Keratinocyte (primary cell): ENCODE measurements around the gene BABAM2. TPM values are rescaled to one million over a fixed set of nuclear protein-coding genes. Genes with fewer than 3 reads are reported as not detected.

Source experiments
- DNase-seq: peaks from one replicate; pipeline ENCODE4 v3.0.0-alpha.2; 2011; ENCODE audit warnings: low read depth, missing footprints, low spot score
- FAIRE-seq: peaks from 2 replicates; lab custom pipeline; 2011; peaks lifted over from hg19 to GRCh38; lab: Jason Lieb, UNC
- H2AFZ ChIP-seq: 2 replicates; pipeline ENCODE4 v1.6.0; 2012; ENCODE audit warnings: low read length, control low read depth, inconsistent platforms; ENCODE audit not compliant: control insufficient read depth
- H3K27ac ChIP-seq: 2 replicates; pipeline ENCODE4 v1.5.1; 2011; ENCODE audit warnings: low read length; ENCODE audit not compliant: control insufficient read depth, insufficient read depth
- H3K27me3 ChIP-seq: 3 replicates; pipeline ENCODE4 v1.6.0; 2011; ENCODE audit warnings: low read length; ENCODE audit not compliant: control insufficient read depth, insufficient read depth; ENCODE audit errors: extremely low read depth
- H3K36me3 ChIP-seq, 2 experiments: 2 replicates in 1 of 2; 3 replicates in 1 of 2; pipeline ENCODE4 v1.5.1; 2011; ENCODE audit warnings: low read length in 2 of 2, mild to moderate bottlenecking in 1 of 2; ENCODE audit not compliant: control insufficient read depth in 2 of 2, insufficient read depth in 2 of 2; ENCODE audit errors: extremely low read depth in 1 of 2
- H3K4me1 ChIP-seq: 3 replicates; pipeline ENCODE4 v1.5.1; 2011; ENCODE audit warnings: low read length; ENCODE audit not compliant: control insufficient read depth, insufficient read depth; ENCODE audit errors: extremely low read depth
- H3K4me2 ChIP-seq: 3 replicates; pipeline ENCODE4 v1.6.0; 2011; ENCODE audit warnings: low read depth, low read length; ENCODE audit not compliant: control insufficient read depth, insufficient read depth; ENCODE audit errors: extremely low read depth
- H3K4me3 ChIP-seq, 3 experiments: fragments of 200-600 bp in 1 of 3; sonication (generic) in 1 of 3; 2 replicates in 2 of 3; 3 replicates in 1 of 3; pipeline ENCODE4 v1.5.1; 2011 to 2016; ENCODE audit warnings: low read length in 3 of 3, mild to moderate bottlenecking in 3 of 3, control low read depth in 2 of 3, inconsistent platforms in 1 of 3, low read depth in 1 of 3, mixed read lengths in 1 of 3, mixed run types in 1 of 3, moderate library complexity in 1 of 3; ENCODE audit not compliant: control insufficient read depth in 2 of 3, insufficient read depth in 2 of 3; ENCODE audit errors: extremely low read depth in 1 of 3
- H3K79me2 ChIP-seq: 2 replicates; pipeline ENCODE4 v1.6.0; 2012; ENCODE audit warnings: low read length; ENCODE audit not compliant: control insufficient read depth, insufficient read depth
- H3K9ac ChIP-seq: 3 replicates; pipeline ENCODE4 v1.6.0; 2011; ENCODE audit warnings: low read length; ENCODE audit not compliant: control insufficient read depth, insufficient read depth; ENCODE audit errors: extremely low read depth
- H3K9me1 ChIP-seq: 3 replicates; pipeline ENCODE4 v1.6.0; 2011; ENCODE audit warnings: low read length; ENCODE audit not compliant: control insufficient read depth, insufficient read depth; ENCODE audit errors: extremely low read depth
- H3K9me3 ChIP-seq: 2 replicates; pipeline ENCODE4 v1.5.1; 2012; ENCODE audit warnings: low read depth, low read length; ENCODE audit not compliant: control insufficient read depth
- H4K20me1 ChIP-seq: 3 replicates; pipeline ENCODE4 v1.6.0; 2011; ENCODE audit warnings: low read length; ENCODE audit not compliant: control insufficient read depth, insufficient read depth; ENCODE audit errors: extremely low read depth
- EZH2 ChIP-seq: IDR thresholded peaks from one replicate; pipeline ENCODE4 v1.6.1; 2012; ENCODE audit warnings: inconsistent platforms, mild to moderate bottlenecking, low read length, moderate library complexity
- dilution Hi-C: fragments of 300-500 bp; cut with MboI; formaldehyde crosslinking; loops from one replicate; pipeline ENCODE4 v1.7.0; 2020; ENCODE audit warnings: low sequenced_read_pairs; ENCODE audit not compliant: extremely low pct_ligation_motif_present
- polyA plus RNA-seq, 5 experiments: library from polyadenylated mRNA; depleted of rRNA in 3 of 5; stranded (reverse) in 3 of 5; stranded (forward) in 1 of 5; unstranded in 1 of 5; fragments of >200 nt; gene quantifications; 1 replicate in 1 of 5; 2 replicates in 3 of 5; 3 replicates in 1 of 5; pipeline versions ENCODE4 v1.2.1 to v1.2.3, GENCODE V29; 2011 to 2012; ENCODE audit warnings: missing spikeins in 2 of 5, low read depth in 1 of 5, low replicate concordance in 1 of 5
- TF ChIP-seq, protein P1 (sequence below), 3 experiments: IDR thresholded peaks in 1 of 3; conservative IDR thresholded peaks in 1 of 3; optimal IDR thresholded peaks in 1 of 3; 2 replicates in 2 of 3; 3 replicates in 1 of 3; pipeline versions ENCODE3 to v1.5.1; 2011; ENCODE audit warnings: low read length in 3 of 3, mild to moderate bottlenecking in 3 of 3, moderate library complexity in 2 of 3, control low read depth in 1 of 3, inconsistent platforms in 1 of 3; ENCODE audit not compliant: insufficient read depth in 2 of 3; ENCODE audit errors: extremely low read depth in 1 of 3

BABAM2 gene
- polyA plus RNA-seq, 1 donor (not counting 4 experiments of a cell fraction or from before 2014, with no cell fraction given), result 29.8 TPM

DNA sequence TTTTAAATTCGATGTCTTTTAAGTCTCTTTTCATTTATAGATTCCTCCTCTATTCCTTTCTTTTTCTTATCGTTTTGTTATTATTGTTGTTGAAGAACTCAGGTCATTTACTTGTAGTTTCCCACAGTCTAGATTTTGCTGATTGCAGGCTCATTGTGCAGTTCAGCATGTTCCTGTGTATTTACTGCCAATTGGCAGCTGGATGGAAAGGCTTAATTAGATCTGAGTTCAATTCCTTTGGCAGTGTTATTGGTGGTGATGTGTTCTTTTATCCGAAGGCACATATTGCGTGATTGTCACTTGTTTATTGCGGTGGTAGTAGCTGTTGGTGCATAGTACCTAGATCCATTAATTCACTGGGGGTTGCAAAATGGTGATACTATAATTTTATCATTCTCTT is 180.7 kb downstream of the BABAM2 start:
- no peak overlapping the region for H3K9ac ChIP-seq
- no peaks in the 10 kb centered on the region for H3K27me3 ChIP-seq
- H3K9me1 ChIP-seq, result no peaks in the 10 kb centered on the region

DNA sequence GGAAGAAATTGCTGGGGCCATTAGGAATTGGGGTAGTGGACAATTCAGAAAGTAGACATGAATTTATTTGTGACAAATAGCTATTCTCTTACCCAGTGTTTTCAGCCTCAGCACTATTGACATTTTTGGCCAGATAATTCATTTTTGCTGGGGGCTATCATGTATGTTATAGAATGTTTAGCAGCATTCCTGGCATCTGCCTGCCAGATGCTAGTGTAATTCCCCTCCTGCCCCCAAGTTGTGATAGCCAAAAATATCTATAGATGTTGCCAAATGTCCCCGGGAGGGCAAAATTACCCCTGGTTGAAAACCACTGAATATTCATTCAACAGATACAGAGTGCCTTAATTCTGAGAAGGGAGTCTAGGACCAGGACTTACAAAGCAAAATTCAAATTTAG is 183.6 kb downstream of the BABAM2 start:
- Histone ChIP-seq H3K36me3 (no peaks in the 10 kb centered on the region), H2AFZ (no peak overlapping the region), H3K4me1 (peaks cover 7% of the 10 kb centered on the region), H3K9ac (no peak overlapping the region), H3K4me2 (no peak overlapping the region), H3K9me3 (no peaks in the 10 kb centered on the region), H4K20me1 (no peaks in the 10 kb centered on the region), H3K27me3 (no peaks in the 10 kb centered on the region), H3K79me2 (no peaks in the 10 kb centered on the region), H3K27ac (no peak overlapping the region), H3K9me1 (no peaks in the 10 kb centered on the region), H3K4me3 (no peak overlapping the region)
- TF ChIP-seq, protein P1, sequence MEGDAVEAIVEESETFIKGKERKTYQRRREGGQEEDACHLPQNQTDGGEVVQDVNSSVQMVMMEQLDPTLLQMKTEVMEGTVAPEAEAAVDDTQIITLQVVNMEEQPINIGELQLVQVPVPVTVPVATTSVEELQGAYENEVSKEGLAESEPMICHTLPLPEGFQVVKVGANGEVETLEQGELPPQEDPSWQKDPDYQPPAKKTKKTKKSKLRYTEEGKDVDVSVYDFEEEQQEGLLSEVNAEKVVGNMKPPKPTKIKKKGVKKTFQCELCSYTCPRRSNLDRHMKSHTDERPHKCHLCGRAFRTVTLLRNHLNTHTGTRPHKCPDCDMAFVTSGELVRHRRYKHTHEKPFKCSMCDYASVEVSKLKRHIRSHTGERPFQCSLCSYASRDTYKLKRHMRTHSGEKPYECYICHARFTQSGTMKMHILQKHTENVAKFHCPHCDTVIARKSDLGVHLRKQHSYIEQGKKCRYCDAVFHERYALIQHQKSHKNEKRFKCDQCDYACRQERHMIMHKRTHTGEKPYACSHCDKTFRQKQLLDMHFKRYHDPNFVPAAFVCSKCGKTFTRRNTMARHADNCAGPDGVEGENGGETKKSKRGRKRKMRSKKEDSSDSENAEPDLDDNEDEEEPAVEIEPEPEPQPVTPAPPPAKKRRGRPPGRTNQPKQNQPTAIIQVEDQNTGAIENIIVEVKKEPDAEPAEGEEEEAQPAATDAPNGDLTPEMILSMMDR (optimal IDR thresholded peaks at IDR 0.05 in 1 of 3, IDR thresholded peaks at IDR 0.05 in 1 of 3, conservative IDR thresholded peaks at IDR 0.05 in 1 of 3; ENCODE audit: extremely low read depth in 1 of 3, insufficient read depth in 2 of 3, low read length in 3 of 3), result no peak
- TF ChIP-seq EZH2, result no peak
- DNase-seq (no peak), FAIRE-seq (no peak)
- dilution Hi-C loops, result no loop called here

More for the DNA sequence above, 180.7 kb downstream of the BABAM2 start:
- Histone ChIP-seq H3K36me3 (no peaks in the 10 kb centered on the region), H3K4me1 (peaks cover 16% of the 10 kb centered on the region), H3K4me3 (no peak overlapping the region), H3K79me2 (no peaks in the 10 kb centered on the region), H3K9me3 (no peaks in the 10 kb centered on the region), H2AFZ (no peak overlapping the region), H3K4me2 (no peak overlapping the region), H3K27ac (no peak overlapping the region), H4K20me1 (no peaks in the 10 kb centered on the region)
- no peak for DNase-seq
- TF ChIP-seq EZH2, result no peak
- TF ChIP-seq, protein P1 (optimal IDR thresholded peaks at IDR 0.05 in 1 of 3, IDR thresholded peaks at IDR 0.05 in 1 of 3, conservative IDR thresholded peaks at IDR 0.05 in 1 of 3; ENCODE audit: extremely low read depth in 1 of 3, insufficient read depth in 2 of 3, low read length in 3 of 3), result no peak
- dilution Hi-C loops, result no loop called here
- FAIRE-seq, result no peak
